WTC11 (cell line): ENCODE data around the gene NUP210. TPM values are rescaled to one million over a fixed set of nuclear protein-coding genes. Genes with fewer than 3 reads are reported as not detected.

Experiments
- ATAC-seq: fragments of 200-7000 bp; cut with Tn5 transposase; 2 replicates; pipeline ENCODE4 v1.10.0; 2021; ENCODE audit warnings: mild to moderate bottlenecking, moderate library complexity
- CTCF ChIA-PET: fragments of 300-600 bp; sonication (Branson Sonifier 250); formaldehyde crosslinking; loops from one replicate; lab custom pipeline; 2021; ENCODE audit warnings: antibody characterized with exemption; lab: Charles Lee
- POLR2A ChIA-PET: fragments of 350-600 bp; sonication (Branson Sonifier 250); formaldehyde crosslinking; loops from one replicate; lab custom pipeline; 2021; ENCODE audit warnings: antibody characterized with exemption; lab: Charles Lee
- DNase-seq: peaks from one replicate; pipeline ENCODE4 v3.0.0; 2021; ENCODE audit warnings: low spot score
- H3K27ac Mint-ChIP-seq: 2 replicates; pipeline ENCODE4 v1.8.0; 2021; ENCODE audit warnings: mixed read lengths
- H3K27me3 Mint-ChIP-seq: 2 replicates; pipeline ENCODE4 v1.8.0; 2021; ENCODE audit warnings: low read depth, mild to moderate bottlenecking, moderate library complexity, mixed read lengths
- H3K36me3 Mint-ChIP-seq: 2 replicates; pipeline ENCODE4 v1.8.0; 2021; ENCODE audit warnings: mixed read lengths
- H3K4me1 Mint-ChIP-seq: 2 replicates; pipeline ENCODE4 v1.8.0; 2022; ENCODE audit warnings: mixed read lengths
- H3K4me3 Mint-ChIP-seq: 2 replicates; pipeline ENCODE4 v1.8.0; 2021; ENCODE audit warnings: mild to moderate bottlenecking, moderate library complexity, mixed read lengths
- H3K9me3 Mint-ChIP-seq: 2 replicates; pipeline ENCODE4 v1.8.0; 2021; ENCODE audit warnings: mixed read lengths
- ATF1 ChIP-seq: sonication (generic); formaldehyde crosslinking; IDR thresholded peaks from 2 replicates; pipeline ENCODE4 v1.8.1; 2023; ENCODE audit warnings: mild to moderate bottlenecking, moderate library complexity, missing genetic modification reagents
- CREM ChIP-seq: sonication (generic); formaldehyde crosslinking; IDR thresholded peaks from 2 replicates; pipeline ENCODE4 v1.8.1; 2022; ENCODE audit warnings: mild to moderate bottlenecking, missing genetic modification reagents, moderate library complexity
- ETV6 ChIP-seq: sonication (generic); formaldehyde crosslinking; IDR thresholded peaks from 2 replicates; pipeline ENCODE4 v1.8.1; 2022; ENCODE audit warnings: mild to moderate bottlenecking, missing genetic modification reagents
- FOXP1 ChIP-seq: sonication (generic); formaldehyde crosslinking; IDR thresholded peaks from 2 replicates; pipeline ENCODE4 v1.8.0; 2022; ENCODE audit warnings: missing genetic modification reagents, mild to moderate bottlenecking, moderate library complexity, borderline replicate concordance
- GTF2I ChIP-seq: fragments of 250-450 bp; sonication (Bioruptor Pico); conservative IDR thresholded peaks from 2 replicates; pipeline ENCODE4 v1.4.0; 2021; ENCODE audit warnings: mild to moderate bottlenecking
- HMGA2 ChIP-seq: fragments of 250-450 bp; sonication (Bioruptor Pico); IDR thresholded peaks from 2 replicates; pipeline ENCODE4 v1.4.0; 2021; ENCODE audit warnings: mild to moderate bottlenecking, moderate library complexity
- IRF2 ChIP-seq: sonication (generic); formaldehyde crosslinking; IDR thresholded peaks from 2 replicates; pipeline ENCODE4 v1.8.0; 2022; ENCODE audit warnings: low read depth, missing genetic modification reagents, borderline replicate concordance
- SMAD3 ChIP-seq: sonication (generic); formaldehyde crosslinking; IDR thresholded peaks from 2 replicates; pipeline ENCODE4 v1.8.0; 2022; ENCODE audit warnings: missing genetic modification reagents, mild to moderate bottlenecking, borderline replicate concordance
- TP53 ChIP-seq: sonication (generic); formaldehyde crosslinking; IDR thresholded peaks from 2 replicates; pipeline ENCODE4 v1.8.1; 2023; ENCODE audit warnings: mild to moderate bottlenecking, missing genetic modification reagents
- ZNF263 ChIP-seq: sonication (generic); formaldehyde crosslinking; IDR thresholded peaks from 2 replicates; pipeline ENCODE4 v1.8.1; 2022; ENCODE audit warnings: low read depth, mild to moderate bottlenecking, moderate library complexity, missing genetic modification reagents
- ZNF423 ChIP-seq: fragments of 250-450 bp; sonication (Bioruptor Pico); IDR thresholded peaks from 2 replicates; pipeline ENCODE4 v2.1.2; 2022; ENCODE audit warnings: mild to moderate bottlenecking, moderate library complexity
- total RNA-seq: library from RNA; stranded (reverse); gene quantifications from 3 replicates; pipeline ENCODE4 v1.2.3, GENCODE V29; 2021
- TF ChIP-seq, protein P1 (sequence below): fragments of 250-450 bp; sonication (Bioruptor Pico); conservative IDR thresholded peaks from 2 replicates; pipeline ENCODE4 v1.9.0; 2021; ENCODE audit warnings: mild to moderate bottlenecking
- TF ChIP-seq, protein P2 (sequence below): sonication (generic); formaldehyde crosslinking; IDR thresholded peaks from 2 replicates; pipeline ENCODE4 v1.8.1; 2023; ENCODE audit warnings: mild to moderate bottlenecking, moderate library complexity, missing genetic modification reagents
- TF ChIP-seq, protein P3 (sequence below): sonication (generic); formaldehyde crosslinking; conservative IDR thresholded peaks from 2 replicates; pipeline ENCODE4 v1.8.1; 2023; ENCODE audit warnings: mild to moderate bottlenecking, low read depth, missing genetic modification reagents, moderate library complexity
- TF ChIP-seq, protein P4 (sequence below): sonication (generic); formaldehyde crosslinking; IDR thresholded peaks from 2 replicates; pipeline ENCODE4 v1.8.1; 2023; ENCODE audit warnings: mild to moderate bottlenecking, missing genetic modification reagents, moderate library complexity
- TF ChIP-seq, protein P5 (sequence below): fragments of 250-450 bp; sonication (Bioruptor Pico); IDR thresholded peaks from 2 replicates; pipeline ENCODE4 v1.9.0; 2021; ENCODE audit warnings: mild to moderate bottlenecking
- TF ChIP-seq, protein P6 (sequence below): sonication (generic); formaldehyde crosslinking; IDR thresholded peaks from 2 replicates; pipeline ENCODE4 v1.8.0; 2023; ENCODE audit warnings: mild to moderate bottlenecking, missing genetic modification reagents
- TF ChIP-seq, protein P7 (sequence below): sonication (generic); formaldehyde crosslinking; conservative IDR thresholded peaks from 2 replicates; pipeline ENCODE4 v1.8.1; 2022; ENCODE audit warnings: mild to moderate bottlenecking, missing genetic modification reagents

The NUP210 gene
- total RNA-seq, 1 experiment from 2014 or later: 59.2 TPM

DNA sequence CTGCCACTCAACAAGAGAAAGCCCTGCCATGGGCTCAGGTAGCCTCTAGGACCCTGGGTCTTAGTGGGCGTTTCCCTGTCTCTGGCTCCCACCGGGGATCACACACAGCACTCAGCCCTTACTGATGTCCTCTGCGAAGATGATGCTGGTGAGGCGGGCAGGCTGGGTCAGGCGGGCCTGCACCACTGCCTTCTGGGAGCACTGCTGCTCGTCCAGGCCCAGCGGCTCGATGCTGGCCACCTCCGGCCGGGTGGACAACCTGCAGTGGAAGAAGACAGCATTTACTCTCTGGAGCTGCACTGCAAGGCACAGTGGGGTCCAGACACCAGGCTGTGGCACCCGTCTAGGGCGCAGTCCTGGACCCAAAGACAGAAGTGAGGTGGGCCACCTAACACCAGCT is 20.5 kb downstream of the NUP210 start (continued):
- TF ChIP-seq, protein P1, sequence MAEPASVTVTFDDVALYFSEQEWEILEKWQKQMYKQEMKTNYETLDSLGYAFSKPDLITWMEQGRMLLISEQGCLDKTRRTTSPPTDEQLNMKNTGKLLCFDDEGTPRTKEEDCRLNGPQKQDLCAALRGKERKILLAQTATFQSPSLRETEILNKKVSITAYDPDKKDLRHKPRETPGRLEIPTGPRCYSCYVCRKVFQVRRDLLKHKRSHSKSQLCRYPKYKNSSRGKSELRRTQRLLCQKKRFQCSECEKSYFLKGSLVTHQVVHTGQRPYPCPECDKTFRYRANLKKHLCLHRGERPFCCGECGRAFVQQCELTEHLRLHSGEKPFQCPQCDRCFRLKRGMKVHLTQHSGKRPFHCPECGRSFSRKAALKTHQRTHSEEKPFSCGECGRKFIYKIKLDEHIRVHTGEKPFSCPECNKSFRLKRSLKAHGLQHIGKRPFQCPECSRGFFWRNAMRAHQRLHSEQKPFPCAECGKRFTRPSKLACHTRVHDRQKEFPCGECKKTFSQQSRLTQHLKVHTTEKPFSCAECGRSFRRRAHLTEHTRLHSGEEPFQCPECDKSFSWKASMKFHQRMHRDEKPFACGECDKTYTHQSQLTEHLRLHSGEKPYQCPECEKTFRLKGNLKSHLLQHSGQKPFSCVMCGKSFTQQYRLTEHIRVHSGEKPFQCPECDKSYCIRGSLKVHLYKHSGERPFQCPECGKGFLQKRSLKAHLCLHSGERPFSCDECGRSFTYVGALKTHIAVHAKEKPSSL (CRISPR knock-in tag): no peak
- TF ChIP-seq, protein P2, sequence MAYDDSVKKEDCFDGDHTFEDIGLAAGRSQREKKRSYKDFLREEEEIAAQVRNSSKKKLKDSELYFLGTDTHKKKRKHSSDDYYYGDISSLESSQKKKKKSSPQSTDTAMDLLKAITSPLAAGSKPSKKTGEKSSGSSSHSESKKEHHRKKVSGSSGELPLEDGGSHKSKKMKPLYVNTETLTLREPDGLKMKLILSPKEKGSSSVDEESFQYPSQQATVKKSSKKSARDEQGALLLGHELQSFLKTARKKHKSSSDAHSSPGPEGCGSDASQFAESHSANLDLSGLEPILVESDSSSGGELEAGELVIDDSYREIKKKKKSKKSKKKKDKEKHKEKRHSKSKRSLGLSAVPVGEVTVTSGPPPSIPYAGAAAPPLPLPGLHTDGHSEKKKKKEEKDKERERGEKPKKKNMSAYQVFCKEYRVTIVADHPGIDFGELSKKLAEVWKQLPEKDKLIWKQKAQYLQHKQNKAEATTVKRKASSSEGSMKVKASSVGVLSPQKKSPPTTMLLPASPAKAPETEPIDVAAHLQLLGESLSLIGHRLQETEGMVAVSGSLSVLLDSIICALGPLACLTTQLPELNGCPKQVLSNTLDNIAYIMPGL (CRISPR knock-in tag): no peak

DNA sequence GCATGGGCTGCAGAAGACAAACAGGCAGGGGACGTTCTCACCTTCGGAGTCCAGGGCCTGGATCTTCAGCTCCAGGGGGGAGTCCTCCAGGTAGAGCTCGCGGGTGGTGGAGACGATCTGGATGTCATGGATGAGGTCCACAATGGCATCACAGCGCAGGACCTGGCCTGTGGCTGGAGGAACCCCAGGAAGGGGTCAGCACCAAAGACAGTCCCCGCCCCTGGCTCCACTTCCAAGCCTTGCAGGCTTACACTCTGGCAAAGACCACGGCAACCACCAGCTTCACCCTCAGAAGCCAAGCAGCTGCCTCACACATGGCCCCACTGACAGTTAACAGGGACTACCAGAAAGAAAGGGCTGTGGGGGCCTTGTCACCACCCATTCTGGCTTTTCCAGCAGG is 22.8 kb downstream of the NUP210 start:
- DNase-seq (no peak), ATAC-seq (no peak)
- ChIA-PET CTCF (no interaction called here), POLR2A (no interaction called here)
- Mint-ChIP-seq H3K36me3 (peaks cover 16% of the 10 kb centered on the region), H3K9me3 (no peaks in the 10 kb centered on the region), H3K4me3 (no peak overlapping the region), H3K27me3 (no peaks in the 10 kb centered on the region), H3K27ac (no peak overlapping the region), H3K4me1 (no peaks in the 10 kb centered on the region; the same call in 1 of the 2 replicates)
- no peak for TF ChIP-seq IRF2 (CRISPR knock-in tag)
- TF ChIP-seq FOXP1 (CRISPR knock-in tag): no peak
- no peak for TF ChIP-seq ETV6
- TF ChIP-seq, protein P3, sequence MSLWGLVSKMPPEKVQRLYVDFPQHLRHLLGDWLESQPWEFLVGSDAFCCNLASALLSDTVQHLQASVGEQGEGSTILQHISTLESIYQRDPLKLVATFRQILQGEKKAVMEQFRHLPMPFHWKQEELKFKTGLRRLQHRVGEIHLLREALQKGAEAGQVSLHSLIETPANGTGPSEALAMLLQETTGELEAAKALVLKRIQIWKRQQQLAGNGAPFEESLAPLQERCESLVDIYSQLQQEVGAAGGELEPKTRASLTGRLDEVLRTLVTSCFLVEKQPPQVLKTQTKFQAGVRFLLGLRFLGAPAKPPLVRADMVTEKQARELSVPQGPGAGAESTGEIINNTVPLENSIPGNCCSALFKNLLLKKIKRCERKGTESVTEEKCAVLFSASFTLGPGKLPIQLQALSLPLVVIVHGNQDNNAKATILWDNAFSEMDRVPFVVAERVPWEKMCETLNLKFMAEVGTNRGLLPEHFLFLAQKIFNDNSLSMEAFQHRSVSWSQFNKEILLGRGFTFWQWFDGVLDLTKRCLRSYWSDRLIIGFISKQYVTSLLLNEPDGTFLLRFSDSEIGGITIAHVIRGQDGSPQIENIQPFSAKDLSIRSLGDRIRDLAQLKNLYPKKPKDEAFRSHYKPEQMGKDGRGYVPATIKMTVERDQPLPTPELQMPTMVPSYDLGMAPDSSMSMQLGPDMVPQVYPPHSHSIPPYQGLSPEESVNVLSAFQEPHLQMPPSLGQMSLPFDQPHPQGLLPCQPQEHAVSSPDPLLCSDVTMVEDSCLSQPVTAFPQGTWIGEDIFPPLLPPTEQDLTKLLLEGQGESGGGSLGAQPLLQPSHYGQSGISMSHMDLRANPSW: no peak
- no peak for TF ChIP-seq ZNF423
- TF ChIP-seq, protein P4, sequence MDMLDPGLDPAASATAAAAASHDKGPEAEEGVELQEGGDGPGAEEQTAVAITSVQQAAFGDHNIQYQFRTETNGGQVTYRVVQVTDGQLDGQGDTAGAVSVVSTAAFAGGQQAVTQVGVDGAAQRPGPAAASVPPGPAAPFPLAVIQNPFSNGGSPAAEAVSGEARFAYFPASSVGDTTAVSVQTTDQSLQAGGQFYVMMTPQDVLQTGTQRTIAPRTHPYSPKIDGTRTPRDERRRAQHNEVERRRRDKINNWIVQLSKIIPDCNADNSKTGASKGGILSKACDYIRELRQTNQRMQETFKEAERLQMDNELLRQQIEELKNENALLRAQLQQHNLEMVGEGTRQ: no peak
- TF ChIP-seq ZNF263 (CRISPR knock-in tag): no peak
- TF ChIP-seq HMGA2 (CRISPR knock-in tag): no peak
- TF ChIP-seq, protein P5, sequence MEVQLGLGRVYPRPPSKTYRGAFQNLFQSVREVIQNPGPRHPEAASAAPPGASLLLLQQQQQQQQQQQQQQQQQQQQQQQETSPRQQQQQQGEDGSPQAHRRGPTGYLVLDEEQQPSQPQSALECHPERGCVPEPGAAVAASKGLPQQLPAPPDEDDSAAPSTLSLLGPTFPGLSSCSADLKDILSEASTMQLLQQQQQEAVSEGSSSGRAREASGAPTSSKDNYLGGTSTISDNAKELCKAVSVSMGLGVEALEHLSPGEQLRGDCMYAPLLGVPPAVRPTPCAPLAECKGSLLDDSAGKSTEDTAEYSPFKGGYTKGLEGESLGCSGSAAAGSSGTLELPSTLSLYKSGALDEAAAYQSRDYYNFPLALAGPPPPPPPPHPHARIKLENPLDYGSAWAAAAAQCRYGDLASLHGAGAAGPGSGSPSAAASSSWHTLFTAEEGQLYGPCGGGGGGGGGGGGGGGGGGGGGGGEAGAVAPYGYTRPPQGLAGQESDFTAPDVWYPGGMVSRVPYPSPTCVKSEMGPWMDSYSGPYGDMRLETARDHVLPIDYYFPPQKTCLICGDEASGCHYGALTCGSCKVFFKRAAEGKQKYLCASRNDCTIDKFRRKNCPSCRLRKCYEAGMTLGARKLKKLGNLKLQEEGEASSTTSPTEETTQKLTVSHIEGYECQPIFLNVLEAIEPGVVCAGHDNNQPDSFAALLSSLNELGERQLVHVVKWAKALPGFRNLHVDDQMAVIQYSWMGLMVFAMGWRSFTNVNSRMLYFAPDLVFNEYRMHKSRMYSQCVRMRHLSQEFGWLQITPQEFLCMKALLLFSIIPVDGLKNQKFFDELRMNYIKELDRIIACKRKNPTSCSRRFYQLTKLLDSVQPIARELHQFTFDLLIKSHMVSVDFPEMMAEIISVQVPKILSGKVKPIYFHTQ (CRISPR knock-in tag): no peak
- TF ChIP-seq, protein P6, sequence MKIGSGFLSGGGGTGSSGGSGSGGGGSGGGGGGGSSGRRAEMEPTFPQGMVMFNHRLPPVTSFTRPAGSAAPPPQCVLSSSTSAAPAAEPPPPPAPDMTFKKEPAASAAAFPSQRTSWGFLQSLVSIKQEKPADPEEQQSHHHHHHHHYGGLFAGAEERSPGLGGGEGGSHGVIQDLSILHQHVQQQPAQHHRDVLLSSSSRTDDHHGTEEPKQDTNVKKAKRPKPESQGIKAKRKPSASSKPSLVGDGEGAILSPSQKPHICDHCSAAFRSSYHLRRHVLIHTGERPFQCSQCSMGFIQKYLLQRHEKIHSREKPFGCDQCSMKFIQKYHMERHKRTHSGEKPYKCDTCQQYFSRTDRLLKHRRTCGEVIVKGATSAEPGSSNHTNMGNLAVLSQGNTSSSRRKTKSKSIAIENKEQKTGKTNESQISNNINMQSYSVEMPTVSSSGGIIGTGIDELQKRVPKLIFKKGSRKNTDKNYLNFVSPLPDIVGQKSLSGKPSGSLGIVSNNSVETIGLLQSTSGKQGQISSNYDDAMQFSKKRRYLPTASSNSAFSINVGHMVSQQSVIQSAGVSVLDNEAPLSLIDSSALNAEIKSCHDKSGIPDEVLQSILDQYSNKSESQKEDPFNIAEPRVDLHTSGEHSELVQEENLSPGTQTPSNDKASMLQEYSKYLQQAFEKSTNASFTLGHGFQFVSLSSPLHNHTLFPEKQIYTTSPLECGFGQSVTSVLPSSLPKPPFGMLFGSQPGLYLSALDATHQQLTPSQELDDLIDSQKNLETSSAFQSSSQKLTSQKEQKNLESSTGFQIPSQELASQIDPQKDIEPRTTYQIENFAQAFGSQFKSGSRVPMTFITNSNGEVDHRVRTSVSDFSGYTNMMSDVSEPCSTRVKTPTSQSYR (CRISPR knock-in tag): no peak
- TF ChIP-seq SMAD3 (CRISPR knock-in tag): no peak
- no peak for TF ChIP-seq CREM
- TF ChIP-seq TP53 (CRISPR knock-in tag): no peak
- TF ChIP-seq GTF2I: no peak
- TF ChIP-seq, protein P7, sequence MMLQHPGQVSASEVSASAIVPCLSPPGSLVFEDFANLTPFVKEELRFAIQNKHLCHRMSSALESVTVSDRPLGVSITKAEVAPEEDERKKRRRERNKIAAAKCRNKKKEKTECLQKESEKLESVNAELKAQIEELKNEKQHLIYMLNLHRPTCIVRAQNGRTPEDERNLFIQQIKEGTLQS (CRISPR knock-in tag): no peak
- TF ChIP-seq ATF1 (CRISPR knock-in tag): no peak
